HepG2 (cell line): ENCODE data around the gene ZNF106. TPM values are rescaled to one million over a fixed set of nuclear protein-coding genes. Genes with fewer than 3 reads are reported as not detected.

Experiments used
- ATAC-seq: fragments of 200-7000 bp; cut with Tn5 transposase; 3 replicates; pipeline ENCODE4 v1.9.1; 2020; ENCODE audit warnings: mild to moderate bottlenecking, moderate library complexity
- BruUV-seq: library from RNA; stranded (reverse); fragments of 400-500 nt; replicated peaks from 2 replicates; lab custom pipeline; 2021; lab: Mats Ljungman, UMichigan
- CTCF ChIA-PET: fragments of 300-600 bp; formaldehyde crosslinking; extraction: SDS; loops from one replicate; lab custom pipeline; 2021; ENCODE audit warnings: low total read pairs, inconsistent platforms, low intra/inter-chr PET ratio; lab: Yijun Ruan, JAX
- POLR2A ChIA-PET: fragments of 350-600 bp; sonication (Branson Sonifier 250); formaldehyde crosslinking; loops from one replicate; lab custom pipeline; 2020; ENCODE audit warnings: antibody characterized with exemption, inconsistent platforms; lab: Yijun Ruan, JAX
- DNase-seq: peaks from one replicate; pipeline ENCODE4 v3.0.0-alpha.2; 2015; ENCODE audit warnings: low spot score
- FAIRE-seq: peaks from 3 replicates; lab custom pipeline; 2011; peaks lifted over from hg19 to GRCh38; lab: Jason Lieb, UNC
- H2AFZ ChIP-seq: one replicate; pipeline ENCODE4 v1.6.1; 2011; ENCODE audit warnings: low read length, inconsistent platforms
- H3K27ac ChIP-seq: fragments of 300-600 bp; 3 replicates; pipeline ENCODE4 v1.8.0; 2011; ENCODE audit warnings: mixed run types, mild to moderate bottlenecking, mixed read lengths, low read length, inconsistent platforms; ENCODE audit not compliant: insufficient read depth; ENCODE audit errors: extremely low read length
- H3K27me3 ChIP-seq, 2 experiments: fragments of 200-600 bp in 1 of 2; 2 replicates in 1 of 2; 3 replicates in 1 of 2; pipeline versions ENCODE4 v1.6.0 to v1.8.0; 2011; ENCODE audit warnings: low read length in 2 of 2, mild to moderate bottlenecking in 2 of 2, moderate library complexity in 2 of 2, inconsistent platforms in 1 of 2; ENCODE audit not compliant: insufficient read depth in 2 of 2, control insufficient read depth in 1 of 2
- H3K36me3 ChIP-seq, 2 experiments: fragments of 200-600 bp in 1 of 2; replicated peaks in 1 of 2; 2 replicates in 1 of 2; 3 replicates in 1 of 2; pipeline versions ENCODE4 v1.5.1 to v1.8.0; 2011; ENCODE audit warnings: low read length in 2 of 2, inconsistent platforms in 1 of 2; ENCODE audit not compliant: insufficient read depth in 2 of 2, control insufficient read depth in 1 of 2
- H3K4me1 ChIP-seq: 2 replicates; pipeline ENCODE4 v1.5.1; 2012; ENCODE audit warnings: low read length, inconsistent platforms; ENCODE audit not compliant: insufficient read depth
- H3K4me2 ChIP-seq: 2 replicates; pipeline ENCODE4 v1.6.0; 2011; ENCODE audit warnings: low read depth, low read length, inconsistent platforms
- H3K4me3 ChIP-seq, 3 experiments: fragments of 200-600 bp in 1 of 3; sonication (generic), shearing (Covaris generic) in 1 of 3; replicated peaks in 1 of 3; 2 replicates each; pipeline ENCODE4 v1.5.1; 2011 to 2016; ENCODE audit warnings: low read length in 3 of 3, inconsistent platforms in 2 of 3, low read depth in 2 of 3, mild to moderate bottlenecking in 2 of 3, control low read depth in 1 of 3, mixed read lengths in 1 of 3; ENCODE audit not compliant: insufficient read depth in 1 of 3
- H3K79me2 ChIP-seq: one replicate; pipeline ENCODE4 v1.6.1; 2011; ENCODE audit warnings: low read length, inconsistent platforms; ENCODE audit not compliant: insufficient read depth
- H3K9ac ChIP-seq: 2 replicates; pipeline ENCODE4 v1.6.0; 2011; ENCODE audit warnings: mild to moderate bottlenecking, low read depth, low read length, inconsistent platforms; ENCODE audit not compliant: insufficient read depth
- H3K9me3 ChIP-seq: 2 replicates; pipeline ENCODE4 v1.5.1; 2012; ENCODE audit warnings: mild to moderate bottlenecking, low read length
- H4K20me1 ChIP-seq: 2 replicates; pipeline ENCODE4 v1.6.0; 2011; ENCODE audit warnings: inconsistent platforms, mild to moderate bottlenecking, low read length, moderate library complexity; ENCODE audit not compliant: insufficient read depth
- ARID4A ChIP-seq: sonication (generic); formaldehyde crosslinking; IDR thresholded peaks from 2 replicates; pipeline ENCODE4 v1.5.0; 2020; ENCODE audit warnings: mild to moderate bottlenecking, missing genetic modification reagents, borderline replicate concordance
- ETS1 ChIP-seq: sonication (generic); formaldehyde crosslinking; IDR thresholded peaks from 2 replicates; pipeline ENCODE4 v1.4.0; 2020; ENCODE audit warnings: missing genetic modification reagents
- GABPB1 ChIP-seq: IDR thresholded peaks from 2 replicates; pipeline ENCODE4 v1.6.1; 2016; ENCODE audit warnings: mild to moderate bottlenecking, missing genetic modification reagents, moderate library complexity, missing compliant biosample characterization
- HOXA7 ChIP-seq: sonication (generic); formaldehyde crosslinking; IDR thresholded peaks from 2 replicates; pipeline ENCODE4 v1.8.1; 2022; ENCODE audit warnings: mild to moderate bottlenecking, missing genetic modification reagents, moderate library complexity
- POLR2A ChIP-seq, 2 experiments: IDR thresholded peaks; 2 replicates each; pipeline ENCODE4 v1.6.1; 2011; ENCODE audit warnings: low read depth in 2 of 2, low read length in 2 of 2, mild to moderate bottlenecking in 1 of 2, moderate library complexity in 1 of 2; ENCODE audit not compliant: insufficient read depth in 1 of 2
- RORA ChIP-seq: sonication (generic); formaldehyde crosslinking; IDR thresholded peaks from 2 replicates; pipeline ENCODE4 v1.5.0; 2020; ENCODE audit warnings: mild to moderate bottlenecking, missing genetic modification reagents, moderate library complexity
- STAT5B ChIP-seq: sonication (generic); formaldehyde crosslinking; IDR thresholded peaks from 2 replicates; pipeline ENCODE4 v1.4.0; 2020; ENCODE audit warnings: missing genetic modification reagents
- ZBTB14 ChIP-seq: sonication (generic); formaldehyde crosslinking; IDR thresholded peaks from 2 replicates; pipeline ENCODE4 v1.4.0; 2020; ENCODE audit warnings: missing genetic modification reagents
- ZNF44 ChIP-seq: sonication (generic); formaldehyde crosslinking; IDR thresholded peaks from 2 replicates; pipeline ENCODE4 v1.5.1; 2020; ENCODE audit warnings: mild to moderate bottlenecking, missing genetic modification reagents
- ZNF569 ChIP-seq: sonication (generic); formaldehyde crosslinking; IDR thresholded peaks from 2 replicates; pipeline ENCODE4 v1.5.0; 2020; ENCODE audit warnings: mild to moderate bottlenecking, missing genetic modification reagents, moderate library complexity, borderline replicate concordance
- WGBS: methylation state at CpG from one replicate; pipeline ENCODE4 v1.1.6; 2017; ENCODE audit warnings: low lambda C conversion rate; 5-methylcytosine and 5-hydroxymethylcytosine counted together
- in situ Hi-C: cut with HindIII; loops from 2 replicates; pipeline ENCODE4 v1.10.0; 2017; ENCODE audit warnings: low pct_unique_long_range_greater_than_20kb; ENCODE audit not compliant: extremely low pct_ligation_motif_present
- intact Hi-C: fragments of 100-400 bp; cut with micrococcal nuclease; formaldehyde crosslinking; loops from one replicate; pipeline ENCODE4 v1.10.0; 2022; ENCODE audit not compliant: unreplicated experiment
- polyA plus RNA-seq, 8 experiments: library from polyadenylated mRNA; depleted of rRNA in 3 of 8; stranded (reverse) in 7 of 8; unstranded in 1 of 8; fragments of >200 nt; fragmentation: Illumina TruSeq in 4 of 8; extraction: Trizol in 4 of 8; gene quantifications; 2 replicates each; pipeline versions ENCODE4 v1.2.1 to v1.2.3, GENCODE V29; 2011 to 2016; ENCODE audit warnings: low read depth in 4 of 8, missing spikeins in 1 of 8, mixed read lengths in 1 of 8; ENCODE audit not compliant: insufficient read depth in 1 of 8
- total RNA-seq, 5 experiments: library from RNA; depleted of rRNA; stranded (reverse); fragments of >200 nt; fragmentation: Illumina TruSeq; extraction: Trizol; gene quantifications; 2 replicates each; pipeline ENCODE4 v1.2.3, GENCODE V29; 2016; ENCODE audit warnings: low read depth in 1 of 5

ZNF106 gene
- total and polyA plus RNA-seq, 2 of the 13 experiments (the other 11 are each of a cell fraction or from before 2014, with no cell fraction given): 12.5 to 35.1 TPM

- in situ Hi-C loops (no loop called here), intact Hi-C loops (no loop called here)
- no peak for ATAC-seq
- Histone ChIP-seq H3K27ac (no peak overlapping the region), H3K79me2 (peaks cover 3% of the 10 kb centered on the region), H2AFZ (no peak overlapping the region), H3K4me3 (no peak overlapping the region), H3K9me3 (no peaks in the 10 kb centered on the region), H3K27me3 (no peaks in the 10 kb centered on the region), H3K9ac (no peak overlapping the region), H3K4me1 (no peaks in the 10 kb centered on the region), H3K4me2 (no peak overlapping the region)
- WGBS: 94% methylated on average over 8 of the region's 8 CpGs
- FAIRE-seq: no peak
- BruUV-seq: no TSS peak
- TF ChIP-seq RORA (CRISPR knock-in tag): no peak
- TF ChIP-seq, all 625 proteins: peak for 0
- CTCF ChIA-PET: no interaction called here
- peaks cover 2 to 40% of the 10 kb centered on the region in 2 experiments; a peak in 4 of 5 replicates for H3K36me3 ChIP-seq
- no peaks in the 10 kb centered on the region for H4K20me1 ChIP-seq
- DNase-seq: no peak
- POLR2A ChIA-PET: no interaction called here
Measured at GRCh38 chr15:42465520-42466259, 25.3 kb downstream of the ZNF106 start.

- 94% methylated on average over 3 of the region's 3 CpGs for WGBS
- Histone ChIP-seq H4K20me1 (no peaks in the 10 kb centered on the region), H3K4me3 (no peak overlapping the region), H3K27ac (no peak overlapping the region), H3K79me2 (no peaks in the 10 kb centered on the region), H3K36me3 (peaks cover 0 to 20% of the 10 kb centered on the region in 2 experiments; a peak in 4 of 5 replicates), H3K27me3 (no peaks in the 10 kb centered on the region), H3K9me3 (no peaks in the 10 kb centered on the region), H2AFZ (no peak overlapping the region), H3K4me1 (no peaks in the 10 kb centered on the region), H3K9ac (no peak overlapping the region), H3K4me2 (no peak overlapping the region)
- no peak for ATAC-seq
- in situ Hi-C loops (no loop called here), intact Hi-C loops (no loop called here)
- FAIRE-seq: no peak
- BruUV-seq: no TSS peak
- ChIA-PET CTCF (no interaction called here), POLR2A (no interaction called here)
- no peak for DNase-seq
- TF ChIP-seq ETS1 (CRISPR knock-in tag) (no peak), HOXA7 (no peak), GABPB1 (CRISPR knock-in tag) (no peak), ZNF569 (no peak), STAT5B (no peak), ARID4A (CRISPR knock-in tag) (no peak), POLR2A (IDR thresholded peaks at IDR 0.05; ENCODE audit: insufficient read depth in 1 of 2, low read depth in 2 of 2, low read length in 2 of 2) (no peak), ZNF44 (no peak), ZBTB14 (no peak)
Measured at GRCh38 chr15:42461261-42461660, 29.7 kb downstream of the ZNF106 start.
